HCT116 (cell line): Measurements from ENCODE around the gene ABCB1. TPM values are rescaled to one million over a fixed set of nuclear protein-coding genes. Genes with fewer than 3 reads are reported as not detected.

ENCODE experiments used
- ATAC-seq: fragments of 200-7000 bp; cut with Tn5 transposase; 2 replicates; pipeline ENCODE4 v1.9.1; 2020; ENCODE audit warnings: mild to moderate bottlenecking, moderate library complexity
- BruUV-seq: library from RNA; stranded (reverse); fragments of 400-500 nt; replicated peaks from 2 replicates; lab custom pipeline; 2021; lab: Mats Ljungman, UMichigan
- CTCF ChIA-PET: fragments of 300-600 bp; sonication (Branson Sonifier 250); formaldehyde crosslinking; loops from one replicate; lab custom pipeline; 2021; ENCODE audit warnings: antibody characterized with exemption; lab: Charles Lee
- POLR2A ChIA-PET: fragments of 300-600, 350-600 bp; sonication (Branson Sonifier 250); formaldehyde crosslinking; loops from one replicate; lab custom pipeline; 2021; ENCODE audit warnings: antibody characterized with exemption; lab: Charles Lee
- RAD21 ChIA-PET, 2 experiments: fragments of 300-600 bp; sonication (Branson Sonifier 250); formaldehyde crosslinking; loops; one replicate each; lab custom pipeline; 2023; ENCODE audit warnings: low total read pairs in 2 of 2; ENCODE audit not compliant: uncharacterized antibody in 2 of 2, unreplicated experiment in 2 of 2, low non-redundant PET in 1 of 2; lab: Charles Lee
- DNase-seq: peaks from one replicate; pipeline ENCODE4 v3.0.0-alpha.2; 2010; ENCODE audit warnings: low read depth, low spot score
- H2AFZ ChIP-seq: fragments of 200-600 bp; shearing (Covaris generic), sonication (generic); 2 replicates; pipeline ENCODE4 v1.6.1; 2017; ENCODE audit warnings: low read depth, mixed run types, mixed read lengths, antibody characterized with exemption, low read length; ENCODE audit not compliant: poor library complexity, severe bottlenecking
- H3K27ac ChIP-seq: 2 replicates; pipeline ENCODE4 v1.5.1; 2012; ENCODE audit warnings: low read depth, low read length
- H3K27me3 ChIP-seq: fragments of 200-600 bp; sonication (generic); 2 replicates; pipeline ENCODE4 v1.6.1; 2016; ENCODE audit warnings: mixed run types, low read length, mixed read lengths; ENCODE audit not compliant: insufficient read depth
- H3K36me3 ChIP-seq, 2 experiments: fragments of 200-500 bp in 1 of 2; fragments of 200-600 bp in 1 of 2; sonication (Bioruptor generic) in 1 of 2; sonication (generic) in 1 of 2; 2 replicates each; pipeline versions ENCODE4 v1.5.1 to v1.6.1; 2014 to 2016; ENCODE audit warnings: low read length in 2 of 2, inconsistent platforms in 1 of 2, mixed read lengths in 1 of 2, mixed run types in 1 of 2; ENCODE audit not compliant: insufficient read depth in 2 of 2, control insufficient read depth in 1 of 2
- H3K4me1 ChIP-seq, 2 experiments: fragments of 200-600 bp in 1 of 2; sonication (generic) in 1 of 2; 2 replicates each; pipeline versions ENCODE4 v1.5.1 to v1.6.1; 2012 to 2017; ENCODE audit warnings: low read length in 2 of 2, inconsistent platforms in 1 of 2, mild to moderate bottlenecking in 1 of 2, mixed read lengths in 1 of 2, mixed run types in 1 of 2, moderate library complexity in 1 of 2; ENCODE audit not compliant: insufficient read depth in 2 of 2, control insufficient read depth in 1 of 2
- H3K4me2 ChIP-seq: fragments of 200-600 bp; sonication (generic); 2 replicates; pipeline ENCODE4 v1.6.1; 2017; ENCODE audit warnings: mixed run types, low read length, mixed read lengths
- H3K4me3 ChIP-seq, 2 experiments: fragments of 200-600 bp in 1 of 2; sonication (generic) in 1 of 2; replicated peaks in 1 of 2; 2 replicates each; pipeline ENCODE4 v1.5.1; 2011 to 2016; ENCODE audit warnings: low read length in 2 of 2, control low read depth in 1 of 2, low read depth in 1 of 2, mild to moderate bottlenecking in 1 of 2, mixed read lengths in 1 of 2, mixed run types in 1 of 2
- H3K79me2 ChIP-seq: fragments of 200-600 bp; sonication (generic); 2 replicates; pipeline ENCODE4 v1.6.1; 2017; ENCODE audit warnings: mild to moderate bottlenecking, mixed run types, low read length, moderate library complexity, mixed read lengths; ENCODE audit not compliant: insufficient read depth
- H3K9ac ChIP-seq: fragments of 200-600 bp; sonication (generic); 2 replicates; pipeline ENCODE4 v1.6.1; 2016; ENCODE audit warnings: low read length, mixed read lengths
- H3K9me2 ChIP-seq: fragments of 200-600 bp; sonication (generic), shearing (Covaris generic); 2 replicates; pipeline ENCODE4 v1.6.1; 2017; ENCODE audit warnings: mixed run types, mild to moderate bottlenecking, moderate library complexity; ENCODE audit not compliant: insufficient read depth
- H3K9me3 ChIP-seq, 2 experiments: fragments of 200-500 bp in 1 of 2; fragments of 200-600 bp in 1 of 2; sonication (Bioruptor generic) in 1 of 2; sonication (generic) in 1 of 2; 2 replicates each; pipeline ENCODE4 v1.6.1; 2014 to 2017; ENCODE audit warnings: low read length in 2 of 2, mixed read lengths in 2 of 2, inconsistent platforms in 1 of 2, low read depth in 1 of 2, mild to moderate bottlenecking in 1 of 2, mixed run types in 1 of 2, moderate library complexity in 1 of 2; ENCODE audit not compliant: control insufficient read depth in 1 of 2, insufficient read depth in 1 of 2
- H4K20me1 ChIP-seq: fragments of 200-600 bp; sonication (generic), shearing (Covaris generic); 2 replicates; pipeline ENCODE4 v1.6.1; 2017; ENCODE audit warnings: mixed run types, mild to moderate bottlenecking, moderate library complexity; ENCODE audit not compliant: insufficient read depth
- CEBPB ChIP-seq: IDR thresholded peaks from 2 replicates; pipeline ENCODE4 v1.6.1; 2012; ENCODE audit warnings: low read depth
- ELF1 ChIP-seq: IDR thresholded peaks from 2 replicates; pipeline ENCODE4 v1.6.1; 2012; ENCODE audit warnings: low read depth, borderline replicate concordance
- EZH2 ChIP-seq: fragments of 200-600 bp; sonication (generic); IDR thresholded peaks from 2 replicates; pipeline ENCODE4 v1.6.1; 2017; ENCODE audit warnings: antibody characterized with exemption, mixed run types
- EZH2phosphoT487 ChIP-seq: fragments of 200-600 bp; IDR thresholded peaks from 2 replicates; pipeline ENCODE4 v1.6.1; 2018; ENCODE audit warnings: antibody characterized with exemption, borderline replicate concordance
- FOSL1 ChIP-seq: IDR thresholded peaks from 2 replicates; pipeline ENCODE4 v1.6.1; 2012; ENCODE audit warnings: low read depth
- POLR2AphosphoS5 ChIP-seq: IDR thresholded peaks from 2 replicates; pipeline ENCODE4 v1.6.1; 2011; ENCODE audit warnings: mild to moderate bottlenecking, low read depth, low read length, moderate library complexity
- SRF ChIP-seq: IDR thresholded peaks from 2 replicates; pipeline ENCODE4 v1.6.1; 2012; ENCODE audit warnings: low read depth
- TCF7L2 ChIP-seq: IDR thresholded peaks from 2 replicates; pipeline ENCODE4 v1.7.0; 2011; ENCODE audit warnings: borderline replicate concordance, inconsistent platforms; ENCODE audit not compliant: insufficient read depth, insufficient read length; ENCODE audit errors: extremely low read depth
- YY1 ChIP-seq: IDR thresholded peaks from 2 replicates; pipeline ENCODE4 v1.6.1; 2011; ENCODE audit warnings: low read length, low read depth, moderate library complexity, mild to moderate bottlenecking; ENCODE audit not compliant: insufficient replicate concordance; ENCODE audit errors: extremely low read depth
- ZFX ChIP-seq: fragments of 450-650 bp; IDR thresholded peaks from 2 replicates; pipeline ENCODE4 v1.6.1; 2017
- intact Hi-C: fragments of 100-400 bp; cut with micrococcal nuclease; formaldehyde crosslinking; loops from 2 replicates; pipeline ENCODE4 v1.10.0; 2022
- total RNA-seq: library from RNA; stranded (reverse); gene quantifications from one replicate; pipeline ENCODE4 v1.2.1, GENCODE V29; 2021; ENCODE audit not compliant: unreplicated experiment
- TF ChIP-seq, protein P1 (sequence below): IDR thresholded peaks from 2 replicates; pipeline ENCODE4 v1.6.1; 2012
- TF ChIP-seq, protein P2 (sequence below), 3 experiments: fragments of 200-600 bp in 1 of 3; sonication (generic) in 1 of 3; IDR thresholded peaks in 2 of 3; conservative IDR thresholded peaks in 1 of 3; 2 replicates each; pipeline ENCODE4 v1.5.1; 2012 to 2017; ENCODE audit warnings: low read depth in 2 of 3, low read length in 2 of 3, antibody characterized with exemption in 1 of 3, borderline replicate concordance in 1 of 3, control low read depth in 1 of 3, mild to moderate bottlenecking in 1 of 3, mixed read lengths in 1 of 3, mixed run types in 1 of 3, moderate library complexity in 1 of 3; ENCODE audit not compliant: insufficient read depth in 1 of 3

Gene ABCB1
- total RNA-seq, 1 experiment from 2014 or later: 1.8 TPM

GRCh38 chr7:87567052-87567451 is 33.6 kb downstream of the ABCB1 start:
- DNase-seq: no peak
- POLR2A ChIA-PET: no interaction called here
- H3K27ac ChIP-seq: no peak overlapping the region
- no peak overlapping the region for H2AFZ ChIP-seq
- BruUV-seq: no TSS peak
- H3K4me1 ChIP-seq: peaks cover 0 to 15% of the 10 kb centered on the region in 2 experiments; a peak in 2 of 4 replicates
- no peaks in the 10 kb centered on the region for H3K79me2 ChIP-seq
- no peak overlapping the region for H3K4me3 ChIP-seq
- H3K4me2 ChIP-seq: no peak overlapping the region
- no peaks in the 10 kb centered on the region for H3K36me3 ChIP-seq
- H3K9me3 ChIP-seq: no peaks in the 10 kb centered on the region
- RAD21 ChIA-PET: no interaction called here
- no peaks in the 10 kb centered on the region for H3K27me3 ChIP-seq
- H3K9ac ChIP-seq: no peak overlapping the region
- intact Hi-C loops: no loop called here
- no peaks in the 10 kb centered on the region for H4K20me1 ChIP-seq
- CTCF ChIA-PET: no interaction called here
- no peak for ATAC-seq
- TF ChIP-seq SRF: no peak
- no peak for TF ChIP-seq TCF7L2
- TF ChIP-seq FOSL1: no peak
- TF ChIP-seq CEBPB: no peak
- TF ChIP-seq, protein P1, sequence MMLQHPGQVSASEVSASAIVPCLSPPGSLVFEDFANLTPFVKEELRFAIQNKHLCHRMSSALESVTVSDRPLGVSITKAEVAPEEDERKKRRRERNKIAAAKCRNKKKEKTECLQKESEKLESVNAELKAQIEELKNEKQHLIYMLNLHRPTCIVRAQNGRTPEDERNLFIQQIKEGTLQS: no peak
- TF ChIP-seq, protein P2, sequence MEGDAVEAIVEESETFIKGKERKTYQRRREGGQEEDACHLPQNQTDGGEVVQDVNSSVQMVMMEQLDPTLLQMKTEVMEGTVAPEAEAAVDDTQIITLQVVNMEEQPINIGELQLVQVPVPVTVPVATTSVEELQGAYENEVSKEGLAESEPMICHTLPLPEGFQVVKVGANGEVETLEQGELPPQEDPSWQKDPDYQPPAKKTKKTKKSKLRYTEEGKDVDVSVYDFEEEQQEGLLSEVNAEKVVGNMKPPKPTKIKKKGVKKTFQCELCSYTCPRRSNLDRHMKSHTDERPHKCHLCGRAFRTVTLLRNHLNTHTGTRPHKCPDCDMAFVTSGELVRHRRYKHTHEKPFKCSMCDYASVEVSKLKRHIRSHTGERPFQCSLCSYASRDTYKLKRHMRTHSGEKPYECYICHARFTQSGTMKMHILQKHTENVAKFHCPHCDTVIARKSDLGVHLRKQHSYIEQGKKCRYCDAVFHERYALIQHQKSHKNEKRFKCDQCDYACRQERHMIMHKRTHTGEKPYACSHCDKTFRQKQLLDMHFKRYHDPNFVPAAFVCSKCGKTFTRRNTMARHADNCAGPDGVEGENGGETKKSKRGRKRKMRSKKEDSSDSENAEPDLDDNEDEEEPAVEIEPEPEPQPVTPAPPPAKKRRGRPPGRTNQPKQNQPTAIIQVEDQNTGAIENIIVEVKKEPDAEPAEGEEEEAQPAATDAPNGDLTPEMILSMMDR (IDR thresholded peaks at IDR 0.05 in 2 of 3, conservative IDR thresholded peaks at IDR 0.05 in 1 of 3; ENCODE audit: borderline replicate concordance in 1 of 3, insufficient read depth in 1 of 3, low read depth in 2 of 3, low read length in 2 of 3): no peak
- no peak for TF ChIP-seq EZH2phosphoT487
- no peak for TF ChIP-seq ELF1
- no peak for TF ChIP-seq YY1
- TF ChIP-seq EZH2: no peak
- TF ChIP-seq ZFX: no peak
- no peak for TF ChIP-seq POLR2AphosphoS5
- no peaks in the 10 kb centered on the region for H3K9me2 ChIP-seq
